ENCODE data around the gene PPOX.

The PPOX gene

GRCh38 chr1:161175771-161176453 is 9.7 kb downstream of the PPOX start:
- no peak for DNase-seq (ENCODE audit: low read depth in 2 of 2)

- DNase-seq (ENCODE audit: low read depth in 2 of 2): no peak
These were observed 10.4 kb downstream of the PPOX start for GRCh38 chr1:161176468-161177111.

- peak; percentile 85 to 99 for DNase-seq (ENCODE audit: low read depth in 2 of 2)
These were observed 11.1 kb downstream of the PPOX start, which contains the start of gene B4GALT3 for GRCh38 chr1:161177112-161177935. TSS of gene B4GALT3 (minus strand) at chr1:161177507. CDS start at chr1:161176060, 1,447 bp downstream.

- no peak for DNase-seq (ENCODE audit: low read depth in 2 of 2)
These were observed 11.7 kb downstream of the PPOX start for GRCh38 chr1:161177936-161178244.

GRCh38 chr1:161179698-161180097 is 13.5 kb downstream of the PPOX start:
- DNase-seq (ENCODE audit: low read depth in 2 of 2): no peak

- no peak for DNase-seq (ENCODE audit: low read depth in 2 of 2)
These were observed 14.4 kb downstream of the PPOX start for GRCh38 chr1:161180639-161181038.

GRCh38 chr1:161182214-161182613 is 16.0 kb downstream of the PPOX start:
- no peak for DNase-seq (ENCODE audit: low read depth in 2 of 2)

- DNase-seq (ENCODE audit: low read depth in 2 of 2): peak in 1 of 2 donors; percentile 50
These were observed 19.1 kb downstream of the PPOX start for GRCh38 chr1:161185282-161185682.

GRCh38 chr1:161185732-161186311 is 19.6 kb downstream of the PPOX start:
- DNase-seq (ENCODE audit: low read depth in 2 of 2): no peak

- no peak for DNase-seq (ENCODE audit: low read depth in 2 of 2)
These were observed 21.1 kb downstream of the PPOX start for GRCh38 chr1:161187311-161187710.

- DNase-seq (ENCODE audit: low read depth in 2 of 2): no peak
These were observed 22.2 kb downstream of the PPOX start for GRCh38 chr1:161188381-161188780.

GRCh38 chr1:161189036-161189435 is 22.8 kb downstream of the PPOX start:
- no peak for DNase-seq (ENCODE audit: low read depth in 2 of 2)

- DNase-seq (ENCODE audit: low read depth in 2 of 2): no peak
These were observed 24.8 kb downstream of the PPOX start for GRCh38 chr1:161190962-161191521.

- DNase-seq (ENCODE audit: low read depth in 2 of 2): no peak
These were observed 25.7 kb downstream of the PPOX start for GRCh38 chr1:161191971-161192370.

- peak in 1 of 2 donors; percentile 31 for DNase-seq (ENCODE audit: low read depth in 2 of 2)
These were observed 26.5 kb downstream of the PPOX start for GRCh38 chr1:161192476-161193465.

- no peak for DNase-seq (ENCODE audit: low read depth in 2 of 2)
These were observed 27.5 kb downstream of the PPOX start for GRCh38 chr1:161193561-161194235.

GRCh38 chr1:161195171-161195570 is 28.9 kb downstream of the PPOX start:
- no peak for DNase-seq (ENCODE audit: low read depth in 2 of 2)

GRCh38 chr1:161196111-161196510 is 29.9 kb downstream of the PPOX start:
- no peak for DNase-seq (ENCODE audit: low read depth in 2 of 2)

GRCh38 chr1:161196521-161197451 is 30.6 kb downstream of the PPOX start:
- no peak for DNase-seq (ENCODE audit: low read depth in 2 of 2)

Measured in stimulated activated CD4-positive, alpha-beta T cell treated with anti-CD3 and anti-CD28 coated beads, Interleukin-1b, Interleukin-23, amount 100 ng/mL, for 1 hour (primary cell).